HG03066 (cell line): ENCODE measurements around the gene TPPP.

Experiments
- ATAC-seq: cut with Tn5 transposase; IDR thresholded peaks from one replicate; pipeline ENCODE4 v1.9.1; 2021; ENCODE audit warnings: low read depth; ENCODE audit not compliant: unreplicated experiment

TPPP gene

GRCh38 chr5:611731-612486 lies 81.2 kb downstream of the TPPP start, which contains the start of gene CEP72:
TSS of gene CEP72 (plus strand) at chr5:612340. CDS start at chr5:612362, 22 bp downstream.
- ATAC-seq = peak; percentile 57

- ATAC-seq = no peak
Measured at GRCh38 chr5:610744-611730, 82.1 kb downstream of the TPPP start.

- ATAC-seq = no peak
Measured at GRCh38 chr5:610011-610743, 83.0 kb downstream of the TPPP start.
